Peyer's patch (tissue), 4 donors: ENCODE results near the gene DYRK1A. TPM values are rescaled to one million over a fixed set of nuclear protein-coding genes. Genes with fewer than 3 reads are reported as not detected.

ENCODE experiments used
- DNase-seq, 3 donors: peaks; one replicate each; pipeline ENCODE4 v3.0.0-alpha.2; 2017 to 2019
- H3K27ac ChIP-seq, 4 donors: fragments of 200-600 bp; sonication (generic); one replicate each; pipeline ENCODE4 v1.5.1; 2016 to 2019
- H3K27me3 ChIP-seq, 2 donors: fragments of 200-600 bp; sonication (generic); one replicate each; pipeline ENCODE4 v1.5.1; 2019
- H3K36me3 ChIP-seq, 3 donors: fragments of 200-600 bp; sonication (generic); one replicate each; pipeline ENCODE4 v1.5.1; 2016 to 2019
- H3K4me1 ChIP-seq, 4 donors: fragments of 200-600 bp; sonication (generic); one replicate each; pipeline ENCODE4 v1.5.1; 2016 to 2019
- H3K4me3 ChIP-seq, 4 donors: fragments of 200-600 bp; sonication (generic); 1 replicate in 3 of 4; 2 replicates in 1 of 4; pipeline ENCODE4 v1.5.1; 2016 to 2019; ENCODE audit warnings: mild to moderate bottlenecking in 1 of 4
- H3K9me3 ChIP-seq, 4 donors: fragments of 200-600 bp; sonication (generic); one replicate each; pipeline ENCODE4 v1.5.1; 2016 to 2019; ENCODE audit warnings: mild to moderate bottlenecking in 1 of 4
- CTCF ChIP-seq, 6 experiments: fragments of 450-650 bp in 4 of 6; fragments of 200-600 bp in 2 of 6; sonication (generic) in 1 of 6; IDR thresholded peaks; one replicate each; pipeline ENCODE4 v1.5.1; 2017 to 2019; ENCODE audit warnings: antibody characterized with exemption in 6 of 6, mild to moderate bottlenecking in 3 of 6, moderate library complexity in 1 of 6
- POLR2A ChIP-seq, 2 donors: fragments of 450-650 bp; IDR thresholded peaks; one replicate each; pipeline ENCODE4 v1.5.1; 2017; ENCODE audit warnings: antibody characterized with exemption in 2 of 2, mild to moderate bottlenecking in 2 of 2, moderate library complexity in 2 of 2
- total RNA-seq, 4 donors: library from RNA; depleted of rRNA; stranded (reverse); fragments of >200 nt; gene quantifications; one replicate each; pipeline ENCODE4 v1.1.0, GENCODE V29; 2016

DYRK1A gene
- total RNA-seq, 4 donors from 2014 or later = 68.8 to 133 (median 81.3) TPM

GRCh38 chr21:37525810-37526209 lies 159.2 kb downstream of the DYRK1A start:
- TF ChIP-seq POLR2A (IDR thresholded peaks at IDR 0.05) (no peak), CTCF (IDR thresholded peaks at IDR 0.05) (no peak)
- Histone ChIP-seq H3K27me3 (no peaks in the 10 kb centered on the region), H3K9me3 (no peaks in the 10 kb centered on the region), H3K36me3 (no peaks in the 10 kb centered on the region), H3K4me3 (no peak overlapping the region), H3K4me1 (no peaks in the 10 kb centered on the region), H3K27ac (no peak overlapping the region)
- DNase-seq = no peak

DNA sequence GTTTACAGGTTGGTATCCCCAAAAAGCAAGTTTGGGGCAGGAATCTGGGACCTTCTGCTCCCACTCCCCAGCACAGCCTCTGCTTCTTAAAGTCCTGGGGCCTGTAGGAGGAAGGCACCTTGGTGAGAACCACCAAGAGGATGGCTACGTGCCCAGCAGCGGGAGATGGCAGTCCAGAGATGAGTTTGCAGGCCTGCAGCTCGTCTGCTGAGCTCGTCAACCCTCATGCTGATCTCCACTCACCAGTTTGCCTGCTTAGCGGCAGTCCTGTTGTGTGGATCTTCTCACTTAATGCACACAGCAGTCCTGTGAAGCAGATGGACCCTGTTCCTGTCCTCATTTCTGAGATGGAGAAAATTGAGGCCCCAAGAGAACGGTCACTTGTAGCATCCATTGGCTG lies 160.5 kb downstream of the DYRK1A start:
- Histone ChIP-seq H3K27me3 (no peaks in the 10 kb centered on the region), H3K9me3 (no peaks in the 10 kb centered on the region), H3K36me3 (no peaks in the 10 kb centered on the region), H3K27ac (no peak overlapping the region), H3K4me3 (no peak overlapping the region), H3K4me1 (no peaks in the 10 kb centered on the region)
- TF ChIP-seq POLR2A (IDR thresholded peaks at IDR 0.05) (no peak), CTCF (IDR thresholded peaks at IDR 0.05) (no peak)
- DNase-seq = no peak

DNA sequence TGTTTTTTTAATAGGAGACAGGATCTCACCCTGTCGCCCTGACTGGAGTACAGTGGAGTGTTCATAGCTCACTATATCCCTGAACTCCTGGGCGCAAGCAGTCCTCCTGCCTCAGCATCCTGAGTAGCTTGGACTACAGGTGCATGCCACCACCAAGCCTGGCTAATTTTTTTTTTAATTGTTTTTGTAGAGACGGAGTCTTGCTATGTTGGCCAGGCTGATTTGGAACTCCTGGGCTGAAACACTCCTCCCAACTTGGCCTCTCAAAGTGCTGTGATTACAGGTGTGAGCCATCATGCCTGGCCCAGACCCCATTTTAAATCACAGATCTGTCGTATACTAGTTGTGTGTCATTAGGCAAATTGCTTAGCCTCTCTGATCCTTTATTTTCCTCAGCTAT lies 161.1 kb downstream of the DYRK1A start:
- H3K27ac ChIP-seq = no peak overlapping the region
- TF ChIP-seq CTCF (IDR thresholded peaks at IDR 0.05) = no peak
- TF ChIP-seq POLR2A (IDR thresholded peaks at IDR 0.05) = no peak
- no peaks in the 10 kb centered on the region for H3K36me3 ChIP-seq
- no peaks in the 10 kb centered on the region for H3K9me3 ChIP-seq
- DNase-seq = no peak
- H3K4me1 ChIP-seq = no peaks in the 10 kb centered on the region
- no peak overlapping the region for H3K4me3 ChIP-seq
- H3K27me3 ChIP-seq = no peaks in the 10 kb centered on the region

DNA sequence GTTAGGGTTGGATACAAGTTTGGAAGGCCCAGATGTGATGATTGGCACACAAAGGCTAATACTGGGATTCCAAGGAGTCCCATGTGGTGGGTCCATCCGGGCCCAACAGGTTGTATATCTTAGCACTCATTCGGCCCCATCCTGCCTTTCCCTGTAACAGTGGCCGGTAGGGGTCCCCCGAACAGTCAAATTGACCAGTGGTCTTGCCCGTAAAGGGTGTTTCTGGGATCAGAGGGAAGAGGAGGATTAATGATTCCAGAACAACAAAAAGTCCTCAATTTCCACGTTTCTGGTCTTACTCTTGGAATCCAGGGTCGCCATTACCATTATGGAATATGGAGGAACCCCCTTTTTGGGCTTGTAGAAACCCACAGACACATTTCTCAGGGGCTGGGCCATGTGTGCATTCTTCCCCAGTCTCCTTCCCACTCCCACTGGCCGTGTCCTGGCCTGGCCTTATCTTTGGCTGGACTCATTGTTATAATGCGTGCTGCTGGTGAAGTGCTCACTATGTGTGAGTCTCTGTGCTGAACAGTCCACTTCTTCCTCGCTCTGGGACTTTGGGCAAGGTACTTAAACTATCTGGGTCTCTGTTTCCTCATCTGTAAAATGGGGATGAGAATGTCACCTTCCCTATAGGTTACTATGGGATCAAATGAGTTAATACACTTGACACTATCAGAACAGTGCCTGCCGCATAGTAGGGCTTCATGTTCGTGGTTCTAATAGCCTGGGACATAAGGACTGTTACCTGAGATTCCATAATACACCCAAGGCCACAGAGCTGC lies 161.8 kb downstream of the DYRK1A start:
- Histone ChIP-seq H3K36me3 (no peaks in the 10 kb centered on the region), H3K4me1 (no peaks in the 10 kb centered on the region), H3K4me3 (no peak overlapping the region), H3K27ac (no peak overlapping the region), H3K9me3 (no peaks in the 10 kb centered on the region), H3K27me3 (no peaks in the 10 kb centered on the region)
- DNase-seq = no peak
- TF ChIP-seq CTCF (IDR thresholded peaks at IDR 0.05) (no peak), POLR2A (IDR thresholded peaks at IDR 0.05) (no peak)

- Histone ChIP-seq H3K36me3 (no peaks in the 10 kb centered on the region), H3K27ac (no peak overlapping the region), H3K9me3 (no peaks in the 10 kb centered on the region), H3K4me3 (no peak overlapping the region), H3K4me1 (no peaks in the 10 kb centered on the region), H3K27me3 (no peaks in the 10 kb centered on the region)
- no peak for TF ChIP-seq POLR2A (IDR thresholded peaks at IDR 0.05)
- DNase-seq = no peak
These were observed 163.1 kb downstream of the DYRK1A start for GRCh38 chr21:37529649-37530048.

DNA sequence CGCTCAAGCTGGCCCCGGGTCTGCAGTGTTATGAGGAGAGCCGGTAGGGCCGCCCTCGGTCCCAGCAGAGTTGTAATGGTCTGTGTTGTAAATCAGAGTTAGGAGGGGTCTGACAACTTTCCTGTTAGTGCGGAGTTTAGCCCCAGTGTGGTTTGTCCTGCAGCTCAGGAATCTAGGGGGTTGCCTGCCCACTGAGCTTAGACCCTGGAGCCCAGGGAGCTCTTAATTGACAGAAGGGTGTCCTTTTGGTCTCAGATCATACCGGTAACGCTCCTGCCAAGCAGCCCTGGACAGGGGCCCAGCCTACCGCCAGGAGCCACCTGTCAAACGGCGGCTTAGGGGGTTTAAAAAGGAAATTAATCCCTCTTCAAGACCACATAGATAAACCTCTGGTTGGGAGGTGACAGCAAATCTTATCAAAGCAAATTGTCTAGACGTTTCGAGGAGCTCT lies 164.4 kb downstream of the DYRK1A start:
- TF ChIP-seq CTCF (IDR thresholded peaks at IDR 0.05) (no peak), POLR2A (IDR thresholded peaks at IDR 0.05) (no peak)
- Histone ChIP-seq H3K36me3 (no peaks in the 10 kb centered on the region), H3K27ac (no peak overlapping the region), H3K4me3 (no peak overlapping the region), H3K27me3 (no peaks in the 10 kb centered on the region), H3K9me3 (no peaks in the 10 kb centered on the region), H3K4me1 (no peaks in the 10 kb centered on the region)
- no peak for DNase-seq
